SK-N-SH treated with all-trans-retinoic acid at 6 μM for 48 hours (cell line): ENCODE data around the gene TMC5.

Experiments used
- ATAC-seq: fragments of 200-7000 bp; cut with Tn5 transposase; 3 replicates; pipeline ENCODE4 v1.9.1; 2020; ENCODE audit warnings: mild to moderate bottlenecking, moderate library complexity
- ARNTL ChIP-seq: fragments of 450-650 bp; formaldehyde crosslinking; IDR thresholded peaks from 2 replicates; pipeline ENCODE4 v1.5.0; 2020; ENCODE audit warnings: low read depth, mild to moderate bottlenecking, moderate library complexity, borderline replicate concordance
- BACH2 ChIP-seq: fragments of 250-450 bp; sonication (Bioruptor Pico); IDR thresholded peaks from 2 replicates; pipeline ENCODE4 v1.9.0; 2021; ENCODE audit warnings: mild to moderate bottlenecking, borderline replicate concordance
- CREB5 ChIP-seq: fragments of 250-450 bp; sonication (Bioruptor Pico); IDR thresholded peaks from 2 replicates; pipeline ENCODE4 v1.5.1; 2020; ENCODE audit warnings: low read depth, mild to moderate bottlenecking, moderate library complexity
- CSDC2 ChIP-seq: fragments of 250-450 bp; sonication (Bioruptor Pico); IDR thresholded peaks from 2 replicates; pipeline ENCODE4 v1.5.0; 2020; ENCODE audit warnings: mild to moderate bottlenecking, moderate library complexity
- CSRNP3 ChIP-seq: fragments of 250-450 bp; sonication (Bioruptor Pico); IDR thresholded peaks from 2 replicates; pipeline ENCODE4 v1.5.1; 2021; ENCODE audit warnings: mild to moderate bottlenecking, moderate library complexity
- ESRRG ChIP-seq: fragments of 250-450 bp; sonication (Bioruptor Pico); IDR thresholded peaks from 2 replicates; pipeline ENCODE4 v1.6.1; 2021; ENCODE audit warnings: mild to moderate bottlenecking
- GLIS3 ChIP-seq: fragments of 250-450 bp; sonication (Bioruptor Pico); IDR thresholded peaks from 2 replicates; pipeline ENCODE4 v1.5.0; 2020; ENCODE audit warnings: mild to moderate bottlenecking, moderate library complexity
- ISL1 ChIP-seq: fragments of 250-450 bp; sonication (Bioruptor Pico); IDR thresholded peaks from 2 replicates; pipeline ENCODE4 v2.1.2; 2022; ENCODE audit warnings: mild to moderate bottlenecking, moderate library complexity
- OSR1 ChIP-seq: fragments of 250-450 bp; sonication (Bioruptor Pico); IDR thresholded peaks from 2 replicates; pipeline ENCODE4 v1.8.0; 2022; ENCODE audit warnings: moderate library complexity, mild to moderate bottlenecking, inconsistent platforms
- PPARA ChIP-seq: fragments of 250-450 bp; sonication (Bioruptor Pico); IDR thresholded peaks from 2 replicates; pipeline ENCODE4 v1.5.0; 2020; ENCODE audit warnings: mild to moderate bottlenecking, borderline replicate concordance
- RARB ChIP-seq: fragments of 250-450 bp; sonication (Bioruptor Pico); IDR thresholded peaks from 2 replicates; pipeline ENCODE4 v1.8.0; 2021; ENCODE audit warnings: mild to moderate bottlenecking, moderate library complexity
- TCF4 ChIP-seq: fragments of 250-450 bp; sonication (Bioruptor Pico); IDR thresholded peaks from 2 replicates; pipeline ENCODE4 v1.8.0; 2021; ENCODE audit warnings: mild to moderate bottlenecking, moderate library complexity, borderline replicate concordance
- TOX ChIP-seq: fragments of 250-450 bp; sonication (Bioruptor Pico); IDR thresholded peaks from 2 replicates; pipeline ENCODE4 v1.8.0; 2021; ENCODE audit warnings: mild to moderate bottlenecking, moderate library complexity, borderline replicate concordance
- TSHZ2 ChIP-seq: fragments of 250-450 bp; sonication (Bioruptor Pico); IDR thresholded peaks from 2 replicates; pipeline ENCODE4 v1.5.0; 2020; ENCODE audit warnings: mild to moderate bottlenecking, moderate library complexity
- ZC3H10 ChIP-seq: fragments of 250-450 bp; sonication (Bioruptor Pico); IDR thresholded peaks from 2 replicates; pipeline ENCODE4 v1.5.1; 2021; ENCODE audit warnings: mild to moderate bottlenecking, moderate library complexity
- ZFP3 ChIP-seq: fragments of 250-450 bp; sonication (Bioruptor Pico); IDR thresholded peaks from 2 replicates; pipeline ENCODE4 v1.5.0; 2020; ENCODE audit warnings: mild to moderate bottlenecking, moderate library complexity
- ZFP30 ChIP-seq: fragments of 450-650 bp; formaldehyde crosslinking; IDR thresholded peaks from 2 replicates; pipeline ENCODE4 v1.5.0; 2022; ENCODE audit warnings: mild to moderate bottlenecking, moderate library complexity
- ZNF565 ChIP-seq: fragments of 450-650 bp; formaldehyde crosslinking; conservative IDR thresholded peaks from 2 replicates; pipeline ENCODE4 v1.5.0; 2020; ENCODE audit warnings: low read depth, mild to moderate bottlenecking, moderate library complexity
- ZNF70 ChIP-seq: fragments of 450-650 bp; formaldehyde crosslinking; IDR thresholded peaks from 2 replicates; pipeline ENCODE4 v1.5.0; 2020; ENCODE audit warnings: mild to moderate bottlenecking, moderate library complexity
- ZNF8 ChIP-seq: fragments of 450-650 bp; formaldehyde crosslinking; IDR thresholded peaks from 2 replicates; pipeline ENCODE4 v1.5.0; 2020; ENCODE audit warnings: mild to moderate bottlenecking, moderate library complexity
- TF ChIP-seq, protein P1 (sequence below): fragments of 250-450 bp; sonication (Bioruptor Pico); IDR thresholded peaks from 2 replicates; pipeline ENCODE4 v1.8.0; 2021; ENCODE audit warnings: low read depth, mild to moderate bottlenecking, moderate library complexity, borderline replicate concordance
- TF ChIP-seq, protein P2 (sequence below): fragments of 250-450 bp; sonication (Bioruptor Pico); IDR thresholded peaks from 2 replicates; pipeline ENCODE4 v1.8.0; 2020; ENCODE audit warnings: mild to moderate bottlenecking, moderate library complexity, borderline replicate concordance

TMC5 gene

DNA sequence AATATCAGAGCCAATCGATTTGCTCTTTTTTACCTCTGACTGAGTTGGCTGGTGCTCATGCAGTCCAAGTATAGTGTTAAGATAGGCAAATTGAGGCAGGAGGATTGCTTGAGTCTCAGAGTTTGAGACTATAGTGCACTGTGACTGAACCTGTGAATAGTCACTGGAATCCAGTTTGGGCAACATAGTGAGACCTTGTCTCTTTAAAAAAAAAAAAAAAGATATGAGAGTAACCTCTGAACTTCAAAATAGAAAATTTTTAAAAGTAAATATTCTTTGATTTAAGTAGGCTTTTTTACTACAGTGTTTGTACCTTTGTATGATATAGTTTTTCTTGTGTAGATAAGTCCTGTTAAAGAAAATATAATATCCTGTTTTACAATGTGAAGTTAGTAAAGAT lies 109.5 kb downstream of the TMC5 start:
- TF ChIP-seq TCF4 (CRISPR knock-in tag), result no peak
- TF ChIP-seq GLIS3 (CRISPR knock-in tag), result no peak
- TF ChIP-seq, protein P1, sequence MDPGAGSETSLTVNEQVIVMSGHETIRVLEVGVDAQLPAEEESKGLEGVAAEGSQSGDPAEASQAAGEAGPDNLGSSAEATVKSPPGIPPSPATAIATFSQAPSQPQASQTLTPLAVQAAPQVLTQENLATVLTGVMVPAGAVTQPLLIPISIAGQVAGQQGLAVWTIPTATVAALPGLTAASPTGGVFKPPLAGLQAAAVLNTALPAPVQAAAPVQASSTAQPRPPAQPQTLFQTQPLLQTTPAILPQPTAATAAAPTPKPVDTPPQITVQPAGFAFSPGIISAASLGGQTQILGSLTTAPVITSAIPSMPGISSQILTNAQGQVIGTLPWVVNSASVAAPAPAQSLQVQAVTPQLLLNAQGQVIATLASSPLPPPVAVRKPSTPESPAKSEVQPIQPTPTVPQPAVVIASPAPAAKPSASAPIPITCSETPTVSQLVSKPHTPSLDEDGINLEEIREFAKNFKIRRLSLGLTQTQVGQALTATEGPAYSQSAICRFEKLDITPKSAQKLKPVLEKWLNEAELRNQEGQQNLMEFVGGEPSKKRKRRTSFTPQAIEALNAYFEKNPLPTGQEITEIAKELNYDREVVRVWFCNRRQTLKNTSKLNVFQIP (CRISPR knock-in tag), result no peak
- TF ChIP-seq ZNF8, result no peak
- TF ChIP-seq ARNTL (CRISPR knock-in tag), result no peak
- TF ChIP-seq RARB (CRISPR knock-in tag), result no peak
- no peak for TF ChIP-seq BACH2
- no peak for TF ChIP-seq ESRRG (CRISPR knock-in tag)
- TF ChIP-seq ZNF565, result no peak
- TF ChIP-seq CSRNP3, result no peak
- TF ChIP-seq ZFP3 (CRISPR knock-in tag), result no peak
- TF ChIP-seq CSDC2 (CRISPR knock-in tag), result no peak
- TF ChIP-seq, protein P2, sequence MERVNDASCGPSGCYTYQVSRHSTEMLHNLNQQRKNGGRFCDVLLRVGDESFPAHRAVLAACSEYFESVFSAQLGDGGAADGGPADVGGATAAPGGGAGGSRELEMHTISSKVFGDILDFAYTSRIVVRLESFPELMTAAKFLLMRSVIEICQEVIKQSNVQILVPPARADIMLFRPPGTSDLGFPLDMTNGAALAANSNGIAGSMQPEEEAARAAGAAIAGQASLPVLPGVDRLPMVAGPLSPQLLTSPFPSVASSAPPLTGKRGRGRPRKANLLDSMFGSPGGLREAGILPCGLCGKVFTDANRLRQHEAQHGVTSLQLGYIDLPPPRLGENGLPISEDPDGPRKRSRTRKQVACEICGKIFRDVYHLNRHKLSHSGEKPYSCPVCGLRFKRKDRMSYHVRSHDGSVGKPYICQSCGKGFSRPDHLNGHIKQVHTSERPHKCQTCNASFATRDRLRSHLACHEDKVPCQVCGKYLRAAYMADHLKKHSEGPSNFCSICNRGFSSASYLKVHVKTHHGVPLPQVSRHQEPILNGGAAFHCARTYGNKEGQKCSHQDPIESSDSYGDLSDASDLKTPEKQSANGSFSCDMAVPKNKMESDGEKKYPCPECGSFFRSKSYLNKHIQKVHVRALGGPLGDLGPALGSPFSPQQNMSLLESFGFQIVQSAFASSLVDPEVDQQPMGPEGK, result no peak
- TF ChIP-seq PPARA (CRISPR knock-in tag), result no peak
- TF ChIP-seq ISL1 (CRISPR knock-in tag), result no peak
- no peak for TF ChIP-seq CREB5
- TF ChIP-seq ZC3H10 (CRISPR knock-in tag), result no peak
- no peak for TF ChIP-seq ZNF70 (CRISPR knock-in tag)
- no peak for ATAC-seq

DNA sequence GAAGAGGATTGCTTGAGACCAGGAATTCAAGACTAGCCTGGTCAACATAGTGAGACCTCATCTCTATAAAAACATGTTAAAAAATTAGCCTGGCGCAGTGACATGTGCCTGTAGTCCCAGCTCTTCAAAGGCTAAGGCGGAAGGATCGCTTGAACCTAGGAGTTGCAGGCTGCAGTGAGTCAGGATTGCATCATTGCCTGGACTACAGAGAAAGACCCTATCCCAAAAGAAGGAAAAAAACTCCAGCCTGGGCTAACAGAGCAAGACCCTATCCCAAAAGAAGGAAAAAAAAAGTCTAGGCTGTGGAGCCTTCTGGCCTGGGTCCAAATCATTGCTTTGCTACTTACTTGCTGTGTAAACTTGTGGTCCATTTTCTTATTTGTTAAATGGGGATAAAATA lies 111.0 kb downstream of the TMC5 start:
- TF ChIP-seq RARB (CRISPR knock-in tag), result no peak
- no peak for TF ChIP-seq CREB5
- TF ChIP-seq, protein P1 (CRISPR knock-in tag), result no peak
- TF ChIP-seq CSRNP3, result no peak
- no peak for TF ChIP-seq ZNF565
- no peak for TF ChIP-seq TSHZ2 (CRISPR knock-in tag)
- TF ChIP-seq OSR1, result no peak
- no peak for TF ChIP-seq ARNTL (CRISPR knock-in tag)
- TF ChIP-seq ZC3H10 (CRISPR knock-in tag), result no peak
- TF ChIP-seq ISL1 (CRISPR knock-in tag), result no peak
- TF ChIP-seq, protein P2, result no peak
- TF ChIP-seq ZNF70 (CRISPR knock-in tag), result no peak
- no peak for TF ChIP-seq ESRRG (CRISPR knock-in tag)
- no peak for TF ChIP-seq PPARA (CRISPR knock-in tag)
- TF ChIP-seq CSDC2 (CRISPR knock-in tag), result no peak
- TF ChIP-seq BACH2, result no peak
- no peak for TF ChIP-seq ZNF8
- TF ChIP-seq GLIS3 (CRISPR knock-in tag), result no peak
- TF ChIP-seq ZFP30 (CRISPR knock-in tag), result no peak
- no peak for TF ChIP-seq TOX (CRISPR knock-in tag)
- ATAC-seq, result no peak
